PC-9 (cell line): ENCODE data around the gene TMEM187. TPM values are rescaled to one million over a fixed set of nuclear protein-coding genes. Genes with fewer than 3 reads are reported as not detected.

Source experiments
- BruUV-seq: library from RNA; stranded (reverse); fragments of 400-500 nt; replicated peaks from 2 replicates; lab custom pipeline; 2021; lab: Mats Ljungman, UMichigan
- CTCF ChIA-PET: fragments of 300-600 bp; sonication (Branson Sonifier 250); formaldehyde crosslinking; loops from one replicate; lab custom pipeline; 2022; ENCODE audit warnings: antibody characterized with exemption; lab: Charles Lee
- POLR2A ChIA-PET: fragments of 300-600 bp; sonication (Branson Sonifier 250); formaldehyde crosslinking; loops from one replicate; lab custom pipeline; 2022; ENCODE audit warnings: antibody characterized with exemption; ENCODE audit not compliant: unreplicated experiment; lab: Charles Lee
- DNase-seq, 2 experiments: peaks; one replicate each; pipeline versions ENCODE4 v3.0.0 to v3.0.0-alpha.2; 2015 to 2022; ENCODE audit warnings: mixed read lengths in 1 of 2
- H2AFZ ChIP-seq: fragments of 200-600 bp; sonication (generic); 2 replicates; pipeline ENCODE4 v1.8.1; 2017; ENCODE audit warnings: antibody characterized with exemption
- H3F3A ChIP-seq: fragments of 200-600 bp; sonication (generic); 2 replicates; pipeline ENCODE4 v1.8.1; 2017; ENCODE audit warnings: antibody characterized with exemption, mild to moderate bottlenecking, low read depth; ENCODE audit not compliant: insufficient read depth
- H3K27ac ChIP-seq: fragments of 200-600 bp; sonication (generic); 2 replicates; pipeline ENCODE4 v1.6.1; 2016; ENCODE audit warnings: mixed run types
- H3K27me3 ChIP-seq: fragments of 200-600 bp; sonication (generic); 2 replicates; pipeline ENCODE4 v1.6.1; 2016; ENCODE audit warnings: low read depth, mixed run types; ENCODE audit not compliant: insufficient read depth
- H3K36me3 ChIP-seq: fragments of 200-600 bp; sonication (generic); 2 replicates; pipeline ENCODE4 v1.6.1; 2016; ENCODE audit warnings: low read depth, mixed run types
- H3K4me1 ChIP-seq: fragments of 200-600 bp; sonication (generic); replicated peaks from 2 replicates; pipeline ENCODE4 v1.6.1; 2016; ENCODE audit warnings: mixed run types; ENCODE audit not compliant: insufficient read depth
- H3K4me2 ChIP-seq: fragments of 200-600 bp; sonication (generic); 2 replicates; pipeline ENCODE4 v1.6.1; 2017; ENCODE audit warnings: mixed run types
- H3K4me3 ChIP-seq: fragments of 200-600 bp; sonication (generic); 2 replicates; pipeline ENCODE4 v1.6.1; 2016; ENCODE audit warnings: mixed run types
- H3K79me2 ChIP-seq: fragments of 200-600 bp; sonication (generic); 2 replicates; pipeline ENCODE4 v1.6.1; 2017; ENCODE audit warnings: low read depth, mixed run types
- H3K9me2 ChIP-seq: fragments of 200-600 bp; sonication (generic); 2 replicates; pipeline ENCODE4 v1.8.1; 2017; ENCODE audit warnings: mild to moderate bottlenecking; ENCODE audit not compliant: insufficient read depth
- H3K9me3 ChIP-seq: fragments of 200-600 bp; sonication (generic); 2 replicates; pipeline ENCODE4 v1.8.1; 2016; ENCODE audit warnings: low read depth; ENCODE audit not compliant: insufficient read depth
- H4K20me1 ChIP-seq: fragments of 200-600 bp; sonication (generic); 2 replicates; pipeline ENCODE4 v1.8.1; 2017; ENCODE audit not compliant: insufficient read depth
- CTCF ChIP-seq: fragments of 200-600 bp; sonication (generic); conservative IDR thresholded peaks from 2 replicates; pipeline ENCODE4 v1.6.1; 2017; ENCODE audit warnings: mixed run types, antibody characterized with exemption, mild to moderate bottlenecking, moderate library complexity
- EZH2 ChIP-seq: fragments of 200-600 bp; sonication (generic); IDR thresholded peaks from 2 replicates; pipeline ENCODE4 v1.8.0; 2017; ENCODE audit warnings: antibody characterized with exemption, low read depth
- intact Hi-C: fragments of 100-400 bp; cut with micrococcal nuclease; formaldehyde crosslinking; loops from one replicate; pipeline ENCODE4 v1.10.0; 2022; ENCODE audit not compliant: unreplicated experiment
- total RNA-seq: library from RNA; stranded (reverse); gene quantifications from 2 replicates; pipeline ENCODE4 v1.2.3, GENCODE V29; 2021

Gene TMEM187
- total RNA-seq, 1 experiment from 2014 or later = 20.1 TPM

- intact Hi-C loops = no loop called here
- no TSS peak for BruUV-seq
Observed at GRCh38 chrX:154022108-154022507, 49.6 kb downstream of the TMEM187 start.

GRCh38 chrX:154023276-154024000, 50.9 kb downstream of the TMEM187 start:
- H3K36me3 ChIP-seq = no peaks in the 10 kb centered on the region
- intact Hi-C loops = no loop called here
- CTCF ChIA-PET = interaction anchor here (0.5 kb wide), 1 partner anchor 78 kb away, joined by 4 read pairs; no protein-coding TSS in a partner anchor
- no peak overlapping the region for H3K4me2 ChIP-seq
- no peaks in the 10 kb centered on the region for H3K9me2 ChIP-seq
- TF ChIP-seq EZH2 = no peak
- no peak for TF ChIP-seq CTCF
- H3K9me3 ChIP-seq = no peaks in the 10 kb centered on the region
- no peak overlapping the region for H2AFZ ChIP-seq
- no TSS peak for BruUV-seq
- H3K27ac ChIP-seq = no peak overlapping the region
- DNase-seq = no peak
- peaks cover 11% of the 10 kb centered on the region for H3K79me2 ChIP-seq
- H4K20me1 ChIP-seq = no peaks in the 10 kb centered on the region
- POLR2A ChIA-PET = no interaction called here
- no peaks in the 10 kb centered on the region for H3K27me3 ChIP-seq
- no peak overlapping the region for H3K4me3 ChIP-seq
- peaks cover 8% of the 10 kb centered on the region; the same call in 1 of the 2 replicates for H3K4me1 ChIP-seq
- peaks cover 5% of the 10 kb centered on the region; the same call in 1 of the 2 replicates for H3F3A ChIP-seq

More at GRCh38 chrX:154022108-154022507, 49.6 kb downstream of the TMEM187 start:
- Histone ChIP-seq H3K9me3 (no peaks in the 10 kb centered on the region), H3F3A (peaks cover 5% of the 10 kb centered on the region; the same call in 1 of the 2 replicates), H3K36me3 (no peaks in the 10 kb centered on the region), H3K27me3 (no peaks in the 10 kb centered on the region), H3K4me2 (no peak overlapping the region), H3K27ac (no peak overlapping the region), H3K4me3 (no peak overlapping the region), H2AFZ (no peak overlapping the region), H3K79me2 (peaks cover 21% of the 10 kb centered on the region), H3K4me1 (peaks cover 8% of the 10 kb centered on the region; the same call in 1 of the 2 replicates), H3K9me2 (no peaks in the 10 kb centered on the region), H4K20me1 (no peaks in the 10 kb centered on the region)
- ChIA-PET CTCF (interaction anchor here (1.0 kb wide), 1 partner anchor 9 kb away, joined by 4 read pairs; no protein-coding TSS in a partner anchor), POLR2A (no interaction called here)
- DNase-seq = no peak
- no peak for TF ChIP-seq CTCF
- no peak for TF ChIP-seq EZH2

- intact Hi-C loops = no loop called here
- POLR2A ChIA-PET = no interaction called here
- no peaks in the 10 kb centered on the region for H3K36me3 ChIP-seq
- no peak overlapping the region for H3K4me3 ChIP-seq
- no TSS peak for BruUV-seq
- H3K27ac ChIP-seq = no peak overlapping the region
- no peak overlapping the region for H3K4me2 ChIP-seq
- H3K27me3 ChIP-seq = no peaks in the 10 kb centered on the region
- no peak overlapping the region for H2AFZ ChIP-seq
- CTCF ChIA-PET = no interaction called here
- H3K9me2 ChIP-seq = no peaks in the 10 kb centered on the region
- DNase-seq = no peak
- H3K79me2 ChIP-seq = peaks cover 2% of the 10 kb centered on the region; the same call in 1 of the 2 replicates
- H3F3A ChIP-seq = peaks cover 5% of the 10 kb centered on the region; the same call in 1 of the 2 replicates
- H3K9me3 ChIP-seq = no peaks in the 10 kb centered on the region
- H3K4me1 ChIP-seq = peaks cover 8% of the 10 kb centered on the region; the same call in 1 of the 2 replicates
- TF ChIP-seq CTCF (no peak), EZH2 (no peak)
- H4K20me1 ChIP-seq = no peaks in the 10 kb centered on the region
Observed at GRCh38 chrX:154024271-154024670, 51.7 kb downstream of the TMEM187 start.
